GM19023 (cell line): ENCODE results near the gene GFY.

Source experiments
- ATAC-seq: cut with Tn5 transposase; IDR thresholded peaks from one replicate; pipeline ENCODE4 v1.9.1; 2021; ENCODE audit warnings: mild to moderate bottlenecking, moderate library complexity; ENCODE audit not compliant: unreplicated experiment

GFY gene

GRCh38 chr19:49428547-49429451 lies 3.6 kb downstream of the GFY start:
- no peak for ATAC-seq

GRCh38 chr19:49430172-49430677 lies 5.0 kb downstream of the GFY start:
- ATAC-seq: no peak

GRCh38 chr19:49430678-49431329 lies 5.6 kb downstream of the GFY start:
- no peak for ATAC-seq

- no peak for ATAC-seq
These were observed 6.2 kb downstream of the GFY start for GRCh38 chr19:49431330-49431749.

- ATAC-seq: no peak
These were observed 7.2 kb downstream of the GFY start for GRCh38 chr19:49432141-49433073.

- ATAC-seq: no peak
These were observed 8.2 kb downstream of the GFY start for GRCh38 chr19:49433240-49433901.

GRCh38 chr19:49434907-49435583 lies 9.9 kb downstream of the GFY start:
- no peak for ATAC-seq

- ATAC-seq: no peak
These were observed 10.5 kb downstream of the GFY start for GRCh38 chr19:49435670-49436069.

- no peak for ATAC-seq
These were observed 11.3 kb downstream of the GFY start for GRCh38 chr19:49436381-49437017.

- ATAC-seq: no peak
These were observed 12.0 kb downstream of the GFY start for GRCh38 chr19:49437231-49437630.

- no peak for ATAC-seq
These were observed 13.1 kb downstream of the GFY start for GRCh38 chr19:49438261-49438660.

- no peak for ATAC-seq
These were observed 14.6 kb downstream of the GFY start for GRCh38 chr19:49439836-49440235.

GRCh38 chr19:49440439-49441209 lies 15.4 kb downstream of the GFY start:
- ATAC-seq: no peak

GRCh38 chr19:49441210-49441959 lies 16.2 kb downstream of the GFY start, which contains the start of gene SLC17A7:
Gene SLC17A7 (minus strand): TSS chr19:49441527. CDS start chr19:49441379, 148 bp downstream.
- ATAC-seq: no peak

- ATAC-seq: no peak
These were observed 16.8 kb downstream of the GFY start for GRCh38 chr19:49441960-49442350.

- ATAC-seq: no peak
These were observed 17.2 kb downstream of the GFY start for GRCh38 chr19:49442354-49442753.

- peak; percentile 7 for ATAC-seq
These were observed 17.7 kb downstream of the GFY start for GRCh38 chr19:49442771-49443365.
